CD4-positive, alpha-beta memory T cell (primary cell): Measurements from ENCODE around the gene NCLN. TPM values are rescaled to one million over a fixed set of nuclear protein-coding genes. Genes with fewer than 3 reads are reported as not detected.

Source experiments
- CTCF ChIA-PET: fragments of 350-600 bp; sonication (Branson Sonifier 250); formaldehyde crosslinking; loops from one replicate; lab custom pipeline; 2021; ENCODE audit warnings: inconsistent platforms; ENCODE audit not compliant: partially characterized antibody; lab: Charles Lee
- POLR2A ChIA-PET: fragments of 350-600 bp; sonication (Branson Sonifier 250); formaldehyde crosslinking; loops from one replicate; lab custom pipeline; 2021; ENCODE audit not compliant: partially characterized antibody; lab: Charles Lee
- DNase-seq, 5 donors: peaks; one replicate each; pipeline versions ENCODE4 v3.0.0 to v3.0.0-alpha.2; 2020 to 2022; ENCODE audit warnings: mixed read lengths in 1 of 5
- H3K27ac ChIP-seq: one replicate; pipeline ENCODE4 v1.7.0; 2013; ENCODE audit warnings: low read depth, low read length
- H3K27me3 ChIP-seq: 2 replicates; pipeline ENCODE4 v1.7.0; 2013; ENCODE audit warnings: mild to moderate bottlenecking, low read length, moderate library complexity; ENCODE audit not compliant: insufficient read depth
- H3K36me3 ChIP-seq: 2 replicates; pipeline ENCODE4 v1.7.0; 2013; ENCODE audit warnings: mild to moderate bottlenecking, low read length, moderate library complexity; ENCODE audit not compliant: insufficient read depth
- H3K4me1 ChIP-seq: 2 replicates; pipeline ENCODE4 v1.7.0; 2013; ENCODE audit warnings: mild to moderate bottlenecking, low read length, moderate library complexity; ENCODE audit not compliant: insufficient read depth
- H3K4me3 ChIP-seq, 2 donors: one replicate each; pipeline ENCODE4 v1.7.0; 2013; ENCODE audit warnings: low read length in 2 of 2, mild to moderate bottlenecking in 1 of 2
- H3K9me3 ChIP-seq, 2 donors: one replicate each; pipeline ENCODE4 v1.7.0; 2013; ENCODE audit warnings: low read length in 2 of 2, control low read depth in 1 of 2; ENCODE audit not compliant: control insufficient read depth in 1 of 2
- H3K27ac Mint-ChIP-seq, 7 donors: one replicate each; pipeline ENCODE4 v1.8.0; 2020 to 2021; ENCODE audit warnings: mixed read lengths in 7 of 7, mild to moderate bottlenecking in 6 of 7, inconsistent platforms in 3 of 7, moderate library complexity in 3 of 7
- H3K27me3 Mint-ChIP-seq, 2 donors: one replicate each; pipeline ENCODE4 v1.8.0; 2020 to 2021; ENCODE audit warnings: mixed read lengths in 2 of 2
- H3K36me3 Mint-ChIP-seq, 2 donors: one replicate each; pipeline ENCODE4 v1.8.0; 2020 to 2021; ENCODE audit warnings: mixed read lengths in 2 of 2, inconsistent platforms in 1 of 2, mild to moderate bottlenecking in 1 of 2
- H3K4me1 Mint-ChIP-seq, 4 donors: one replicate each; pipeline ENCODE4 v1.8.0; 2020 to 2021; ENCODE audit warnings: mixed read lengths in 4 of 4, mild to moderate bottlenecking in 1 of 4
- H3K4me3 Mint-ChIP-seq, 8 donors: one replicate each; pipeline ENCODE4 v1.8.0; 2020 to 2021; ENCODE audit warnings: mixed read lengths in 8 of 8, mild to moderate bottlenecking in 7 of 8, moderate library complexity in 6 of 8, inconsistent platforms in 3 of 8
- H3K9me3 Mint-ChIP-seq, 8 donors: one replicate each; pipeline ENCODE4 v1.8.0; 2020 to 2021; ENCODE audit warnings: mixed read lengths in 8 of 8, mild to moderate bottlenecking in 5 of 8, inconsistent platforms in 3 of 8, moderate library complexity in 1 of 8
- intact Hi-C: fragments of 100-400 bp; cut with micrococcal nuclease; formaldehyde crosslinking; loops from one replicate; pipeline ENCODE4 v1.15.1; 2023
- polyA plus RNA-seq, 2 donors: library from polyadenylated mRNA; unstranded; fragments of 300-500 nt; fragmentation: Illumina TruSeq; gene quantifications; one replicate each; pipeline ENCODE4 v1.2.3, GENCODE V29; 2021
- total RNA-seq, 2 experiments: library from RNA; stranded (reverse); gene quantifications; one replicate each; pipeline ENCODE4 v1.2.3, GENCODE V29; 2021

NCLN gene
- total and polyA plus RNA-seq, 4 experiments from 2014 or later: 25.1 to 59.3 (median 49.3) TPM

DNA sequence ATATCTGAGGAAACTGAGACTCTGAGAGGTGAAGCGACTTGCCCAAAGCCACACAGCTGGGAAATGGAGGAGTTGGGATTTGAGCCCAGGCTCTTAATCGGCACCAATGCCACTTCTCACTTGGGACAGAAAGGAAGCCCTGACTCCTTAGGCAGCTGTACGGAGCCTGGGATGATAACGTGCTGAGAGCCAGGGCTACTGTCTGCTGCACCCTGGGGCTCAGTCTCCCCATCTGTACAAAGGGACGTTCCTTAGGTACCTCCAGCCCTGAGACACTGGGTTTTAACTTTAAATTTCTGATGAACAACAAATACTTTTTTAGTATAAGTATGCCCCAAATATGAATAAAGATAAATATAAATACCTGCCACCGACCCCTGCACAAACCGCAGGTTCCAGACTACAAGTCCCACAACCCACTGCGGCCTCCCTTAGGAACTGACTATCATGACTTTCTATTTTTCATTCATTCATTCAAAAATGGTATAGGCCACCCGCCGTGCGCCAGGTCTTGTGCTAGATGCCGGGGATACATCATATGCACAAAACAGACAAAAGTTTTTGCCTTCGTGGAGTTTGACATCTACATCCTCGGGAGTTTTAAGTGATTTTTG, 776 bp upstream of the NCLN start:
- Mint-ChIP-seq H3K4me3 (peak overlapping the region; percentile 87 to 97 (median 93)), H3K9me3 (peaks cover 0 to 2% (median 0%) of the 10 kb centered on the region in 8 donors), H3K27ac (peak overlapping the region; percentile 93 to 97 (median 96)), H3K27me3 (no peaks in the 10 kb centered on the region), H3K4me1 (peaks cover 32 to 75% (median 49%) of the 10 kb centered on the region in 4 donors), H3K36me3 (peaks cover 29 to 43% of the 10 kb centered on the region in 2 donors)
- peaks cover 20% of the 10 kb centered on the region for H3K36me3 ChIP-seq
- no peaks in the 10 kb centered on the region for H3K9me3 ChIP-seq
- intact Hi-C loops: loop anchor here (1.0 to 5.0 kb wide), 4 partner anchors 8 to 235 kb away; no protein-coding TSS in a partner anchor
- peak overlapping the region; percentile 78 to 88 for H3K4me3 ChIP-seq
- H3K4me1 ChIP-seq: peaks cover 70% of the 10 kb centered on the region
- no peaks in the 10 kb centered on the region for H3K27me3 ChIP-seq
- CTCF ChIA-PET: interaction anchor here (0.8 kb wide), 1 partner anchor 234 kb away, joined by 3 read pairs; no protein-coding TSS in a partner anchor
- H3K27ac ChIP-seq: peak overlapping the region; percentile 27
- POLR2A ChIA-PET: interaction anchor here (0.6 to 2.9 kb wide), 18 partner anchors 8 to 578 kb away, joined by 3 to 24 read pairs (median 6); partner anchors contain the start of genes MRPL54, THOP1, TLE5 and ZNF57
- peak in 1 of 5 donors; percentile 85 for DNase-seq

DNA sequence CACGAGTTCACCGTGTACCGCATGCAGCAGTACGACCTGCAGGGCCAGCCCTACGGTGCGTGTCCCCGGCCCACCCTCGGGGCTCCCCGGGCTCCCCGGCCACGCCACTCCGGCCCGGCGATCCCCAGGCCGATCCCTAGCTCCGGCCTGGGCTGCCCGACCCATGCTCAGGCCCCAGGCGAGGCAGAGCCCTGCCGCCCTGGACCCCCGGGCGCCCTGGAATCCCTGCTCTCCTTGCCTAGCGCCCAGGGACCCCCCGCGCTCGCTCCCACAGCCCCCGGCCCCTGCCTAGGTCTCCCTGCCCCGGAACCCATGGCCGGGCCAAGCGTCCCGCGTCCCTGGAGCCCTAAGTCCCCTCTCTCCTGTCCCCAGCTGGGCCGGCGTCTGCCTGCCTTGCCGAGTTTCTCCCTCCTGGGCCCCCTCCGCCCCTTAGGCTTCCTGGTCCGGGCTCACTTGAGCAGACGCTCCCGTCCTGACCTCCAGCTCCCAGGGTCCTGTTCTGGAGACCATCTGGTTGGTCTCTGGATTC, 494 bp downstream of the NCLN start:
- Histone ChIP-seq H3K27me3 (no peaks in the 10 kb centered on the region), H3K4me3 (peak overlapping the region; percentile 57 to 88), H3K36me3 (peaks cover 8% of the 10 kb centered on the region), H3K4me1 (peaks cover 70% of the 10 kb centered on the region), H3K9me3 (no peaks in the 10 kb centered on the region), H3K27ac (peak overlapping the region; percentile 45)
- H3K36me3 Mint-ChIP-seq: peaks cover 17 to 33% of the 10 kb centered on the region in 2 donors
- no peaks in the 10 kb centered on the region for H3K27me3 Mint-ChIP-seq
- peak in 1 of 5 donors; percentile 36 for DNase-seq
- ChIA-PET CTCF (interaction anchor here (0.5 kb wide), 1 partner anchor 17 kb away, joined by 4 read pairs; no protein-coding TSS in a partner anchor), POLR2A (interaction anchor here (1.4 to 2.9 kb wide), 10 partner anchors 10 to 285 kb away, joined by 4 to 24 read pairs (median 6); partner anchors contain the start of genes TLE5 and ZNF57)
- H3K9me3 Mint-ChIP-seq: no peaks in the 10 kb centered on the region
- intact Hi-C loops: loop anchor here (5.0 kb wide), 1 partner anchor 149 kb away; no protein-coding TSS in a partner anchor
- peaks cover 36 to 63% (median 54%) of the 10 kb centered on the region in 4 donors for H3K4me1 Mint-ChIP-seq
- H3K4me3 Mint-ChIP-seq: peak overlapping the region; percentile 84 to 93 (median 88)
- H3K27ac Mint-ChIP-seq: peak overlapping the region in 4 of 7 donors; percentile 67 to 94 (median 84)

DNA sequence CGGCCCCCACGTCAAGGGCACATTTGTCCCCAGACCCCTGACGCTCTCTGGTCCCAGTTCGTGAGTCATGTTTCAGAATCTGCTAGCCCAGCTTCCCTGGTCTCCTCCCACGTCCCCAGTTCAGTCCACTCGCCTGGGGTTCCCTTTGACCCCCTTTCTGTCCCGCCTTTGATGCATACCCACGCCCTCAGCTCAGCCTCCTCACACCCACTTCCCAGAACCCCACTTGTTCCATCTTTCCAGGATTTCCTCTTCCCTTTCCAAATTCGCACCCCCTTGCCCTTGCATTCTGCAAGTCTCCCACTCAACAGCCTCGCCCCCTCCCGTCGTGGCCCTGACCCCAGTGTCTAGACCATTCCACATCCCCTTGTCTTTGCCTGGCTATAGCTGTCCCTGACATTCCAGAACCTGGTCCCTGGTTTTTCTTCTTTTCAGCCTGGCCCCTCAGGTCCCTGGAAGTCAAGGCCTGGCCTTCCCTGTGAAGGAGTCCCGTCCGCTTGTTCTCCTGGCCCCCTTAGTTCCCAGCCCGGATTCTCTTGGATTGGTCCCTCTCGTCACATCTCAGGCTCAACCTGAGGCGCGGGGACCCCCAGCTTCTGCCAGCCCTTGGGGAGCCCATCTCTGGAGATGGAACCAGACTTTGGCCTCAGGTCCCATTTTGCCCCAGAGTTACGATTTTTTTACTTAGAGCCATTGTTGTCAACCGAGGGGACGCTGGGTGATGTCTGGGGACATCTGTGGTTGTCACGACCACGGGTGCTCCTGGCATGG, 1.3 kb downstream of the NCLN start:
- Mint-ChIP-seq H3K9me3 (no peaks in the 10 kb centered on the region), H3K4me1 (peaks cover 37 to 63% (median 53%) of the 10 kb centered on the region in 4 donors), H3K36me3 (peaks cover 13 to 30% of the 10 kb centered on the region in 2 donors), H3K27ac (peak overlapping the region; percentile 57 to 94 (median 73)), H3K27me3 (no peaks in the 10 kb centered on the region), H3K4me3 (peak overlapping the region; percentile 84 to 91 (median 87))
- peak overlapping the region; percentile 57 to 88 for H3K4me3 ChIP-seq
- H3K27ac ChIP-seq: peak overlapping the region; percentile 45
- H3K9me3 ChIP-seq: no peaks in the 10 kb centered on the region
- no peak for DNase-seq
- CTCF ChIA-PET: interaction anchor here (0.6 to 1.4 kb wide), 2 partner anchors 83 to 256 kb away, joined by 3 read pairs; no protein-coding TSS in a partner anchor
- H3K36me3 ChIP-seq: peaks cover 8% of the 10 kb centered on the region
- intact Hi-C loops: loop anchor here (5.0 kb wide), 1 partner anchor 150 kb away; no protein-coding TSS in a partner anchor
- no peaks in the 10 kb centered on the region for H3K27me3 ChIP-seq
- H3K4me1 ChIP-seq: peaks cover 63% of the 10 kb centered on the region
- POLR2A ChIA-PET: interaction anchor here (0.5 to 2.1 kb wide), 7 partner anchors 8 to 286 kb away, joined by 3 to 23 read pairs (median 4); partner anchors contain the start of genes S1PR4 and ZNF57

DNA sequence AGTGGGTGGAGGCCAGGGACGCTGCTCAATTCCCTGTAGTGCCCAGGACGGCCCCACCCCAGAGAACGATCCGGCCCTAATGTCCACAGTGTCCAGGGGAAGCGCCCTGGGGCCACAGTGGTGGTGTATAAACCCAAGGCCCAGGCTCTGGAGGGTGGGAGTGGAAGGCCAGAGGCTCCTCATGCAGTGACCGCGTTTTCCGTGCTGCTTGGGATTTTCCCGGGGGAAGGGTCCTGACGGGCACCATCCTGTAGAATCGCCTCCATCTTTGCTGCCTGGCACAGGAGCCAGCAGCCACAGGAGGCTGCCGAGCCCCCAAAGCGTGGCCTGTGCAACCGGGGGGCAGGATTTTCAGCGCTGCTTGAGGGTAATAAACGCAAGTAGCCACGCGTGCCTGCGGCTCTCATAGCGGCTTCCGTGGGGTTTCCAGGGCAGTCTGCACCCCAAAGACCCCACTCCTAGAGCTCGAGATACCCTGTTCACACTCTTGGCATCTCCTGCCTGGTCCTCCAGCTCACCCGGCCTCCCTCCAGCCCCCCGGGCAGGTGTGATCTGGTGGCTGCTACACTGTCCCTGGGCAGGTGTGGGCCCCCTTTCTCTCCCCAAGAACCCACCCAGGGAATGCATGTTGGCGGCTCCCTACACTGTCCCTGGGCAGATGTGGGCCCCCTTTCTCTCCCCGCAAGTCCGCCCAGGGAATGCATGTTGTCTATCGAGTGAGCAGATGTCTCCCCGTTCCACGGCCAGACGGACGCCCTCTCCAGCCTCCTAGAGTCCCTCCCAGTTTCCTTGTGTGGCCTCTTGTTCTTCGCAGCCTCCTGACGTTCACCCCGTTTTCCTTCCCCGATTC, 2.2 kb downstream of the NCLN start:
- DNase-seq: no peak
- H3K27ac ChIP-seq: no peak overlapping the region
- Mint-ChIP-seq H3K27ac (peak overlapping the region in 4 of 7 donors; percentile 9 to 77 (median 36)), H3K27me3 (no peaks in the 10 kb centered on the region), H3K9me3 (no peaks in the 10 kb centered on the region), H3K4me1 (peaks cover 36 to 59% (median 49%) of the 10 kb centered on the region in 4 donors), H3K36me3 (peaks cover 10 to 27% of the 10 kb centered on the region in 2 donors), H3K4me3 (peak overlapping the region in 7 of 8 donors; percentile 53 to 90 (median 74))
- peaks cover 57% of the 10 kb centered on the region for H3K4me1 ChIP-seq
- ChIA-PET CTCF (interaction anchor here (1.4 kb wide), 1 partner anchor 84 kb away, joined by 3 read pairs; no protein-coding TSS in a partner anchor), POLR2A (interaction anchor here (0.9 to 1.9 kb wide), 3 partner anchors 9 to 56 kb away, joined by 3 to 6 read pairs (median 3); partner anchors contain the start of gene S1PR4)
- H3K4me3 ChIP-seq: no peak overlapping the region
- no peaks in the 10 kb centered on the region for H3K27me3 ChIP-seq
- no peaks in the 10 kb centered on the region for H3K9me3 ChIP-seq
- peaks cover 8% of the 10 kb centered on the region for H3K36me3 ChIP-seq
- intact Hi-C loops: loop anchor here (5.0 kb wide), 1 partner anchor 151 kb away; no protein-coding TSS in a partner anchor

DNA sequence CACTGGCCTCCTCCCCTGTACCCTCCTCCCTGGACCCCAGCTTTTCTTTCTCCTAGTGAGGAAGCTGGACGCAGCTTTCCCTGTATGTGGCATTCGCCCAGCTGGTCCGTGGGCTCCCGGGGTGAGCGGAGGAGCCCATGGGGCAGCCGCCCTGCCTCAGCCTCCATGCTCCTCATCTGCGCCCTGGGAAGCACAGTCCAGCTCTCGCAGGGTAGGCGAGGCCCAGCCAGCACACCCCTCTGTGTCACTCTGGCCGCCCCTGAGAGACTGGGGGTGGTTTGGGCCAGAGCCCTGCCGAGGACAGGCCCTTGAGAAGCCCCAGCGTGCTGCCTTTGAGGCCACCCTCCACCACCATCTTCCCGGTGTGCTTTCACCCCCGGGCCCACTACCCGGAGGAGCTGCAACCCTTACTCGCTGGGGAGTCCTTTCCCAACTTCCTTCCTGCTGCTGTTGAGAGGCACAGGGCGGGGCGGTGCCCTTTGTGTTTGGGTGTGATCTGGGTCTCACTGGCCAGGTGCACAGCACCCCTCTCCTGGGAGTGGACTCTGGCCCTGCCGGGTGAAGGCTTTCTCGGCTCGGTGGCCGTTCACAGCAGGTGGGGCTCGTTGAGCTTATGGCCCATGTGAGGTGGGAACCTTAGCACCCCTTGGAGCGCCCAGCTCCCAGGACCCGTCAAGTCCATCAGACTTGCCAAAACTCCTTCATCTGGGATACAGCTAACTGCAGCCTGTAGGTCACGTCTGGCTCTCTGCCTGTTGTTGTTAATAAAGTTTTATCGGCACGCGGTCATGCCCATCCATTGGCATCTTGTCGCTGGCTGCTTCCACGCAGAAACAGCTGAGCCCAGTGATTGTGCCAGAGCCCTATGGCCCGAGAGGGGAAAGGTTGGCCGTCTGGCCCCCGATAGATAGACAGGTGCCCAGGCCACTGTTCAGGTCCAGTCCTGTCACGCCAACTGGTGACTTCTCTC, 3.2 kb downstream of the NCLN start:
- CTCF ChIA-PET: interaction anchor here (0.9 kb wide), 1 partner anchor 25 kb away, joined by 3 read pairs; no protein-coding TSS in a partner anchor
- intact Hi-C loops: loop anchor here (5.0 kb wide), 1 partner anchor 152 kb away; no protein-coding TSS in a partner anchor

More for the DNA sequence above, 3.2 kb downstream of the NCLN start:
- no peaks in the 10 kb centered on the region for H3K27me3 ChIP-seq
- POLR2A ChIA-PET: interaction anchor here (0.8 to 1.1 kb wide), 3 partner anchors 10 to 12 kb away, joined by 3 read pairs; partner anchors contain the start of gene S1PR4
- Mint-ChIP-seq H3K27ac (peak overlapping the region in 5 of 7 donors; percentile 12 to 77 (median 57)), H3K9me3 (no peaks in the 10 kb centered on the region), H3K4me1 (peaks cover 31 to 51% (median 44%) of the 10 kb centered on the region in 4 donors), H3K4me3 (peak overlapping the region; percentile 18 to 78 (median 61)), H3K36me3 (peaks cover 10 to 26% of the 10 kb centered on the region in 2 donors), H3K27me3 (no peaks in the 10 kb centered on the region)
- no peak overlapping the region for H3K4me3 ChIP-seq
- DNase-seq: no peak
- H3K27ac ChIP-seq: no peak overlapping the region
- H3K4me1 ChIP-seq: peaks cover 47% of the 10 kb centered on the region
- H3K9me3 ChIP-seq: no peaks in the 10 kb centered on the region
- peaks cover 4% of the 10 kb centered on the region for H3K36me3 ChIP-seq
